NCI-H1436 (cell line): ENCODE data around the gene CSNK1G1.
A peak's percentile ranks its signal among the peaks of the same experiment; 100 is the strongest.

Source experiments
- DNase-seq: peaks from one replicate; lab custom pipeline; 2025; lab: John Stamatoyannopoulos, UW

The CSNK1G1 gene

GRCh38 chr15:64153480-64154367, 202.2 kb downstream of the CSNK1G1 start:
- peak; percentile 90 for DNase-seq

GRCh38 chr15:64152507-64153387, 203.2 kb downstream of the CSNK1G1 start:
- no peak for DNase-seq

- peak; percentile 29 for DNase-seq
Observed at GRCh38 chr15:64151727-64152506, 204.1 kb downstream of the CSNK1G1 start, which contains the start of gene SNX22. Gene SNX22, plus strand, starts transcription at chr15:64151731. Its CDS starts 45 bp downstream, at chr15:64151776.

- no peak for DNase-seq
Observed at GRCh38 chr15:64149893-64150578, 205.9 kb downstream of the CSNK1G1 start.

- DNase-seq: peak; percentile 5
Observed at GRCh38 chr15:64149424-64149823, 206.5 kb downstream of the CSNK1G1 start.

GRCh38 chr15:64148581-64148980, 207.4 kb downstream of the CSNK1G1 start:
- no peak for DNase-seq

GRCh38 chr15:64148168-64148567, 207.8 kb downstream of the CSNK1G1 start:
- DNase-seq: no peak

- no peak for DNase-seq
Observed at GRCh38 chr15:64146885-64147681, 208.9 kb downstream of the CSNK1G1 start.

GRCh38 chr15:64146520-64146884, 209.5 kb downstream of the CSNK1G1 start:
- DNase-seq: no peak

GRCh38 chr15:64146041-64146440, 209.9 kb downstream of the CSNK1G1 start:
- DNase-seq: no peak

GRCh38 chr15:64144565-64145281, 211.2 kb downstream of the CSNK1G1 start:
- DNase-seq: no peak

- DNase-seq: no peak
Observed at GRCh38 chr15:64144192-64144564, 211.8 kb downstream of the CSNK1G1 start.

- DNase-seq: no peak
Observed at GRCh38 chr15:64143276-64143675, 212.7 kb downstream of the CSNK1G1 start.

GRCh38 chr15:64141798-64142512, 214.0 kb downstream of the CSNK1G1 start:
- no peak for DNase-seq

- no peak for DNase-seq
Observed at GRCh38 chr15:64138331-64138941, 217.5 kb downstream of the CSNK1G1 start.

- DNase-seq: no peak
Observed at GRCh38 chr15:64137226-64137833, 218.6 kb downstream of the CSNK1G1 start.

- no peak for DNase-seq
Observed at GRCh38 chr15:64136347-64136746, 219.6 kb downstream of the CSNK1G1 start.

GRCh38 chr15:64134345-64134829, 221.6 kb downstream of the CSNK1G1 start:
- no peak for DNase-seq
